Loucy (cell line): ENCODE data around the gene CFP.

Experiments used
- H2AFZ ChIP-seq: fragments of 200-600 bp; sonication (generic); 2 replicates; pipeline ENCODE4 v1.6.0; 2016; ENCODE audit warnings: antibody characterized with exemption, mild to moderate bottlenecking, low read length, moderate library complexity
- H3F3A ChIP-seq: fragments of 200-600 bp; 2 replicates; pipeline ENCODE4 v1.6.0; 2016; ENCODE audit warnings: antibody characterized with exemption, low read depth, mild to moderate bottlenecking
- H3K27me3 ChIP-seq: fragments of 200-600 bp; sonication (generic); 2 replicates; pipeline ENCODE4 v1.6.1; 2014; ENCODE audit warnings: low read length, mild to moderate bottlenecking; ENCODE audit not compliant: insufficient read depth, poor library complexity, severe bottlenecking
- H3K36me3 ChIP-seq: fragments of 200-600 bp; sonication (generic); 2 replicates; pipeline ENCODE4 v1.6.1; 2016; ENCODE audit warnings: low read length; ENCODE audit not compliant: insufficient read depth
- H3K4me1 ChIP-seq: fragments of 200-600 bp; sonication (generic); 2 replicates; pipeline ENCODE4 v1.5.1; 2014; ENCODE audit warnings: low read length, mild to moderate bottlenecking; ENCODE audit not compliant: insufficient read depth, poor library complexity, severe bottlenecking
- H3K4me2 ChIP-seq: fragments of 200-600 bp; sonication (generic); 2 replicates; pipeline ENCODE4 v1.6.0; 2014; ENCODE audit warnings: antibody characterized with exemption, low read length, low read depth, mild to moderate bottlenecking; ENCODE audit not compliant: poor library complexity, severe bottlenecking
- H3K4me3 ChIP-seq: fragments of 200-600 bp; sonication (generic); 2 replicates; pipeline ENCODE4 v1.5.1; 2014; ENCODE audit warnings: low read length, mild to moderate bottlenecking, mixed read lengths; ENCODE audit not compliant: poor library complexity, severe bottlenecking
- H3K79me2 ChIP-seq: fragments of 200-600 bp; sonication (generic); 2 replicates; pipeline ENCODE4 v1.6.1; 2014; ENCODE audit warnings: low read length; ENCODE audit not compliant: insufficient read depth
- H3K9ac ChIP-seq: fragments of 200-600 bp; sonication (generic); 2 replicates; pipeline ENCODE4 v1.6.0; 2014; ENCODE audit warnings: mild to moderate bottlenecking, low read depth, low read length, moderate library complexity; ENCODE audit not compliant: poor library complexity, severe bottlenecking
- H3K9me2 ChIP-seq: fragments of 200-600 bp; sonication (generic); replicated peaks from 2 replicates; pipeline ENCODE4 v1.6.1; 2016; ENCODE audit warnings: low read depth, low read length, mixed read lengths
- H3K9me3 ChIP-seq: fragments of 200-600 bp; sonication (generic); 2 replicates; pipeline ENCODE4 v1.6.1; 2014; ENCODE audit warnings: mild to moderate bottlenecking, antibody characterized with exemption, low read length, low read depth; ENCODE audit not compliant: insufficient read depth
- H4K20me1 ChIP-seq: fragments of 200-600 bp; sonication (generic); 2 replicates; pipeline ENCODE4 v1.6.0; 2014; ENCODE audit warnings: antibody characterized with exemption, low read length, mild to moderate bottlenecking; ENCODE audit not compliant: insufficient read depth, poor library complexity, severe bottlenecking
- CTCF ChIP-seq: fragments of 200-600 bp; sonication (generic); conservative IDR thresholded peaks from 2 replicates; pipeline ENCODE4 v1.5.1; 2014; ENCODE audit warnings: mild to moderate bottlenecking, antibody characterized with exemption, low read length
- EZH2phosphoT487 ChIP-seq: fragments of 200-600 bp; IDR thresholded peaks from 2 replicates; pipeline ENCODE4 v1.6.1; 2018; ENCODE audit warnings: antibody characterized with exemption, mild to moderate bottlenecking, moderate library complexity, borderline replicate concordance

CFP gene

GRCh38 chrX:47618923-47619485 is 10.7 kb downstream of the CFP start:
- Histone ChIP-seq H3K9me2 (no peaks in the 10 kb centered on the region), H3K9ac (no peak overlapping the region), H2AFZ (no peak overlapping the region), H3K36me3 (no peaks in the 10 kb centered on the region), H3K27me3 (no peaks in the 10 kb centered on the region), H3K9me3 (no peaks in the 10 kb centered on the region), H3K79me2 (no peaks in the 10 kb centered on the region), H3K4me1 (no peaks in the 10 kb centered on the region), H3K4me2 (no peak overlapping the region), H3K4me3 (no peak overlapping the region), H3F3A (no peaks in the 10 kb centered on the region), H4K20me1 (no peaks in the 10 kb centered on the region)
- TF ChIP-seq CTCF (no peak), EZH2phosphoT487 (no peak)

GRCh38 chrX:47614618-47615017 is 15.1 kb downstream of the CFP start:
- no peak for TF ChIP-seq CTCF
- TF ChIP-seq EZH2phosphoT487 = no peak
- H3K9me3 ChIP-seq = no peaks in the 10 kb centered on the region
- H3K4me2 ChIP-seq = no peak overlapping the region
- no peaks in the 10 kb centered on the region for H3K36me3 ChIP-seq
- H3K27me3 ChIP-seq = no peaks in the 10 kb centered on the region
- H4K20me1 ChIP-seq = no peaks in the 10 kb centered on the region
- no peaks in the 10 kb centered on the region for H3K79me2 ChIP-seq
- no peaks in the 10 kb centered on the region for H3K4me1 ChIP-seq
- H3K4me3 ChIP-seq = no peak overlapping the region
- H3K9ac ChIP-seq = no peak overlapping the region
- no peaks in the 10 kb centered on the region for H3F3A ChIP-seq
- no peak overlapping the region for H2AFZ ChIP-seq
- H3K9me2 ChIP-seq = no peaks in the 10 kb centered on the region

- Histone ChIP-seq H3K4me3 (no peak overlapping the region), H3K9me2 (no peaks in the 10 kb centered on the region), H3K27me3 (no peaks in the 10 kb centered on the region), H3K4me2 (no peak overlapping the region), H4K20me1 (no peaks in the 10 kb centered on the region), H3K79me2 (no peaks in the 10 kb centered on the region), H3K9me3 (no peaks in the 10 kb centered on the region), H3K9ac (no peak overlapping the region), H3K4me1 (no peaks in the 10 kb centered on the region), H3K36me3 (no peaks in the 10 kb centered on the region), H3F3A (no peaks in the 10 kb centered on the region), H2AFZ (no peak overlapping the region)
- TF ChIP-seq EZH2phosphoT487 (no peak), CTCF (no peak)
Observed at GRCh38 chrX:47613082-47613481, 16.6 kb downstream of the CFP start.
